Kidney epithelial cell (primary cell): Measurements from ENCODE around the gene ACAD11. TPM values are rescaled to one million over a fixed set of nuclear protein-coding genes. Genes with fewer than 3 reads are reported as not detected.

ENCODE experiments used
- DNase-seq: peaks from one replicate; pipeline ENCODE4 v3.0.0-alpha.2; 2010; ENCODE audit warnings: low read depth
- H3K27me3 ChIP-seq: 2 replicates; pipeline ENCODE4 v1.6.0; 2011; ENCODE audit warnings: low read length; ENCODE audit not compliant: control insufficient read depth, insufficient read depth
- H3K36me3 ChIP-seq: 2 replicates; pipeline ENCODE4 v1.5.1; 2011; ENCODE audit warnings: low read length; ENCODE audit not compliant: control insufficient read depth, insufficient read depth
- H3K4me3 ChIP-seq: 2 replicates; pipeline ENCODE4 v1.5.1; 2011; ENCODE audit warnings: low read depth, mild to moderate bottlenecking, control low read depth, low read length
- CTCF ChIP-seq: IDR thresholded peaks from 2 replicates; pipeline ENCODE4 v1.5.1; 2011; ENCODE audit warnings: mild to moderate bottlenecking, moderate library complexity, low read length, control low read depth, inconsistent platforms; ENCODE audit not compliant: insufficient read depth, poor library complexity, severe bottlenecking
- total RNA-seq: library from RNA; depleted of rRNA; stranded (reverse); fragments of >200 nt; gene quantifications from 2 replicates; pipeline ENCODE4 v1.2.3, GENCODE V29; 2015

ACAD11 gene
- 15.2 and 24.7 TPM in 2 replicates for total RNA-seq

GRCh38 chr3:132659365-132660051 lies at the start of gene ACAD11:
TSS of gene ACAD11 (minus strand) at chr3:132659809. CDS start at chr3:132659751, 58 bp downstream.
- Histone ChIP-seq H3K27me3 (no peaks in the 10 kb centered on the region), H3K4me3 (peak within 1 kb of the TSS; percentile 88), H3K36me3 (no peaks in the 10 kb centered on the region)
- DNase-seq: no peak
- peak; percentile 67 for TF ChIP-seq CTCF

- H3K36me3 ChIP-seq: peaks cover 1% of the 10 kb centered on the region
- no peak for DNase-seq
- no peak overlapping the region for H3K4me3 ChIP-seq
Measured at GRCh38 chr3:132703733-132704132, 44.1 kb upstream of the ACAD11 start.

GRCh38 chr3:132695422-132695821 lies 35.8 kb upstream of the ACAD11 start:
- peaks cover 1% of the 10 kb centered on the region for H3K36me3 ChIP-seq
- TF ChIP-seq CTCF: no peak
- DNase-seq: no peak
- H3K27me3 ChIP-seq: no peaks in the 10 kb centered on the region
- H3K4me3 ChIP-seq: no peak overlapping the region

More at GRCh38 chr3:132703733-132704132, 44.1 kb upstream of the ACAD11 start:
- no peaks in the 10 kb centered on the region for H3K27me3 ChIP-seq
- no peak for TF ChIP-seq CTCF

- Histone ChIP-seq H3K4me3 (no peak overlapping the region), H3K36me3 (peaks cover 1% of the 10 kb centered on the region), H3K27me3 (no peaks in the 10 kb centered on the region)
- no peak for TF ChIP-seq CTCF
- DNase-seq: no peak
Measured at GRCh38 chr3:132694991-132695390, 35.4 kb upstream of the ACAD11 start.

- no peak overlapping the region for H3K4me3 ChIP-seq
- no peak for TF ChIP-seq CTCF
- no peaks in the 10 kb centered on the region for H3K27me3 ChIP-seq
- H3K36me3 ChIP-seq: peaks cover 1% of the 10 kb centered on the region
- DNase-seq: no peak
Measured at GRCh38 chr3:132690040-132690439, 30.4 kb upstream of the ACAD11 start.

GRCh38 chr3:132682201-132682600 lies 22.6 kb upstream of the ACAD11 start:
- no peaks in the 10 kb centered on the region for H3K27me3 ChIP-seq
- no peak for TF ChIP-seq CTCF
- H3K4me3 ChIP-seq: no peak overlapping the region
- DNase-seq: no peak
- no peaks in the 10 kb centered on the region for H3K36me3 ChIP-seq
